Measurements from ENCODE around the gene BMP6.

The BMP6 gene

GRCh38 chr6:7719364-7719850 is 6.5 kb upstream of the BMP6 start:
- DNase-seq (ENCODE audit: low read depth): no peak

- DNase-seq (ENCODE audit: low read depth): no peak
Measured at GRCh38 chr6:7720346-7720745, 5.6 kb upstream of the BMP6 start.

GRCh38 chr6:7721649-7722048 is 4.2 kb upstream of the BMP6 start:
- peak; percentile 43 for DNase-seq (ENCODE audit: low read depth)

- DNase-seq (ENCODE audit: low read depth): peak; percentile 78
Measured at GRCh38 chr6:7723041-7723447, 2.9 kb upstream of the BMP6 start.

- no peak for DNase-seq (ENCODE audit: low read depth)
Measured at GRCh38 chr6:7723554-7723953, 2.3 kb upstream of the BMP6 start.

- DNase-seq (ENCODE audit: low read depth): no peak
Measured at GRCh38 chr6:7725412-7725811, 487 bp upstream of the BMP6 start.

- no peak for DNase-seq (ENCODE audit: low read depth)
Measured at GRCh38 chr6:7726416-7727085, 652 bp downstream of the BMP6 start.

GRCh38 chr6:7727086-7727945 is 1.4 kb downstream of the BMP6 start:
- DNase-seq (ENCODE audit: low read depth): no peak

GRCh38 chr6:7727946-7728854 is 2.3 kb downstream of the BMP6 start:
- no peak for DNase-seq (ENCODE audit: low read depth)

GRCh38 chr6:7728855-7729590 is 3.1 kb downstream of the BMP6 start:
- no peak for DNase-seq (ENCODE audit: low read depth)

GRCh38 chr6:7730001-7730783 is 4.3 kb downstream of the BMP6 start:
- peak; percentile 52 for DNase-seq (ENCODE audit: low read depth)

GRCh38 chr6:7730784-7731227 is 4.9 kb downstream of the BMP6 start:
- peak; percentile 89 for DNase-seq (ENCODE audit: low read depth)

GRCh38 chr6:7731294-7731693 is 5.4 kb downstream of the BMP6 start:
- DNase-seq (ENCODE audit: low read depth): no peak

- DNase-seq (ENCODE audit: low read depth): no peak
Measured at GRCh38 chr6:7732228-7732627, 6.3 kb downstream of the BMP6 start.

GRCh38 chr6:7734707-7735383 is 8.9 kb downstream of the BMP6 start:
- no peak for DNase-seq (ENCODE audit: low read depth)

GRCh38 chr6:7737106-7737505 is 11.2 kb downstream of the BMP6 start:
- DNase-seq (ENCODE audit: low read depth): no peak

GRCh38 chr6:7737867-7738266 is 12.0 kb downstream of the BMP6 start:
- no peak for DNase-seq (ENCODE audit: low read depth)

- DNase-seq (ENCODE audit: low read depth): no peak
Measured at GRCh38 chr6:7742223-7742785, 16.4 kb downstream of the BMP6 start.

- no peak for DNase-seq (ENCODE audit: low read depth)
Measured at GRCh38 chr6:7745942-7746341, 20.0 kb downstream of the BMP6 start.

GRCh38 chr6:7747016-7747415 is 21.1 kb downstream of the BMP6 start:
- DNase-seq (ENCODE audit: low read depth): no peak
